Thoracic aorta (tissue), 2 donors: ENCODE results near the gene PDLIM7. TPM values are rescaled to one million over a fixed set of nuclear protein-coding genes. Genes with fewer than 3 reads are reported as not detected.

Experiments used
- ATAC-seq: fragments of 150-250 bp; one replicate; pipeline ENCODE4 v1.8.0; 2017; ENCODE audit warnings: low read depth; ENCODE audit not compliant: insufficient number of reproducible peaks, low FRiP score
- DNase-seq: peaks from one replicate; pipeline ENCODE4 v3.0.0-alpha.2; 2020; ENCODE audit warnings: low spot score
- H3K27ac ChIP-seq, 2 donors: fragments of 200-600 bp; sonication (generic); 1 replicate in 1 of 2; 2 replicates in 1 of 2; pipeline ENCODE4 v1.5.1; 2016; ENCODE audit warnings: mild to moderate bottlenecking in 2 of 2, moderate library complexity in 2 of 2
- H3K27me3 ChIP-seq: fragments of 200-600 bp; sonication (generic); replicated peaks from 2 replicates; pipeline ENCODE4 v1.6.0; 2016; ENCODE audit warnings: mild to moderate bottlenecking; ENCODE audit not compliant: insufficient read depth
- H3K36me3 ChIP-seq: fragments of 200-600 bp; sonication (generic); one replicate; pipeline ENCODE4 v1.5.1; 2016
- H3K4me1 ChIP-seq, 2 donors: fragments of 200-600 bp; sonication (generic); 1 replicate in 1 of 2; 2 replicates in 1 of 2; pipeline versions ENCODE4 v1.5.1 to v1.6.0; 2016; ENCODE audit warnings: low read depth in 2 of 2, mild to moderate bottlenecking in 1 of 2; ENCODE audit not compliant: control insufficient read depth in 1 of 2
- H3K4me3 ChIP-seq: fragments of 200-600 bp; sonication (generic); 2 replicates; pipeline ENCODE4 v1.5.1; 2016; ENCODE audit warnings: mild to moderate bottlenecking
- H3K9me3 ChIP-seq: fragments of 200-600 bp; sonication (generic); 2 replicates; pipeline ENCODE4 v1.5.1; 2016
- total RNA-seq, 2 donors: library from RNA; depleted of rRNA; stranded (reverse); fragments of >200 nt; gene quantifications; one replicate each; pipeline versions ENCODE4 v1.1.0 to v1.2.3, GENCODE V29; 2016
- TF ChIP-seq, protein P1 (sequence below): fragments of 200-600 bp; sonication (generic); IDR thresholded peaks from one replicate; pipeline ENCODE4 v1.5.1; 2019; ENCODE audit warnings: antibody characterized with exemption

PDLIM7 gene
- total RNA-seq, 2 donors from 2014 or later, result 626 to 891 TPM

DNA sequence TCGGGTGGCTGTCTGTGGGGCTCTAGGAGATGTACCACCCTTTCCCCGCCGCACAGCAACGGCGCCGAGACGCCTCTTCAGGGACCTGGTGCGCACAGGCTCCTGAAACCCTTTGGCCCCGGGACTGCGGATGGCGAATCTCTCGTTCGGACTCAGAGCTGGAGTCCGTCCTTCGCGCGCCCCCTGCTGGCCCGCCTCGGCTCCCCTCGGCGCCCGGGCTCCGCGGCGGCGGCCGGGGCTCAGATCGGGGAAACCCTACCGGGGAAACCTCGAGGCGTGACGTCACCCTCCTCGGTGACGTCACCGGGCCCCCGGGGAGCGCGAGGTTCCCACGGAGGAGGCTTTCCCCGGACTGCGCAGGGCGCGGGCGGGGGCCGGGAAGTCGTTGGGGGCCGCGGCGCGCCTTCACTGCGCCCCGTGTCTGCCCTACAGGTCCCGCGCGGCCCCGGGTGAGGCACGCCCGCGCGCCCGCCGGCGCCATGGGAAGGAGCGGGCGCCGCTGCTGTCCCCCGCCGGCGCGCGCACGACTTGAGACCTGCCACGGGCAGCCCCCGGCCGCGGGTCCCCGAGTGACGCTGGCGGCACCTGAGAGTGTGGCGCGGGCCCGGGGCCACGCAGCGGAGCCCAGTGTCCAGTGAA is 42.9 kb downstream of the PDLIM7 start:
- H3K36me3 ChIP-seq, result peaks cover 9% of the 10 kb centered on the region
- DNase-seq (no peak), ATAC-seq (peak; percentile 39)
- H3K4me3 ChIP-seq, result peak overlapping the region; percentile 74
- H3K4me1 ChIP-seq, result peaks cover 14 to 46% of the 10 kb centered on the region in 2 donors
- peak overlapping the region; percentile 71 to 81 for H3K27ac ChIP-seq
- no peaks in the 10 kb centered on the region for H3K27me3 ChIP-seq
- TF ChIP-seq, protein P1, sequence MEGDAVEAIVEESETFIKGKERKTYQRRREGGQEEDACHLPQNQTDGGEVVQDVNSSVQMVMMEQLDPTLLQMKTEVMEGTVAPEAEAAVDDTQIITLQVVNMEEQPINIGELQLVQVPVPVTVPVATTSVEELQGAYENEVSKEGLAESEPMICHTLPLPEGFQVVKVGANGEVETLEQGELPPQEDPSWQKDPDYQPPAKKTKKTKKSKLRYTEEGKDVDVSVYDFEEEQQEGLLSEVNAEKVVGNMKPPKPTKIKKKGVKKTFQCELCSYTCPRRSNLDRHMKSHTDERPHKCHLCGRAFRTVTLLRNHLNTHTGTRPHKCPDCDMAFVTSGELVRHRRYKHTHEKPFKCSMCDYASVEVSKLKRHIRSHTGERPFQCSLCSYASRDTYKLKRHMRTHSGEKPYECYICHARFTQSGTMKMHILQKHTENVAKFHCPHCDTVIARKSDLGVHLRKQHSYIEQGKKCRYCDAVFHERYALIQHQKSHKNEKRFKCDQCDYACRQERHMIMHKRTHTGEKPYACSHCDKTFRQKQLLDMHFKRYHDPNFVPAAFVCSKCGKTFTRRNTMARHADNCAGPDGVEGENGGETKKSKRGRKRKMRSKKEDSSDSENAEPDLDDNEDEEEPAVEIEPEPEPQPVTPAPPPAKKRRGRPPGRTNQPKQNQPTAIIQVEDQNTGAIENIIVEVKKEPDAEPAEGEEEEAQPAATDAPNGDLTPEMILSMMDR, result peak; percentile 95
- H3K9me3 ChIP-seq, result no peaks in the 10 kb centered on the region

DNA sequence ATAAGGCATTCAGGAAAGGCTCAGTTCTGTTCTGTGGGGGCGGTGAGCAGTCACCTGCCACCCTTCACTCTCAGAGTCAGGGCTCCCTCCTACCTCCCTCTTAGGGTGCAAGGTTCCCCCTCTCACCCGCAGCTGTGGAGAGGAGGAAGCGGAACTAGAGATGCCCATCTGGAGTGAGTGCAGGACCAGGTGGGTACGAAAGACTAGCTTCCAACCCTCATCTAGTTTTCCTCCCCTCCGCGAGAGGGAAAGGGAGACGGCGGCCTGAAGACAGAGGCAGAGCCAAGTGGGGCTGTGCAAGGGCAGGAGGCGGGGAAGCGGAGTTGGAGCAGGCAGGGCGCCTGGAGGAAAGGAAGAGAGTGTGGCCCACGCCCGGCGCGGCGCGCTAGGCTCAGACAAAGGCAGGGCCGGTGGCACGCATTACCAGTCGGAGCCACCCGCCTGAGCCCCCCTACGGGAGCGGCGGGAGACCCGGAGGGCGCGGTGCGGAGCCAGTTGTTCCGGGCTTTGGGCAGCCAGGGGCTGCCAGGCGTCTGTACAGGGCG is 43.5 kb downstream of the PDLIM7 start:
- no peak overlapping the region for H3K27ac ChIP-seq
- no peak for ATAC-seq
- TF ChIP-seq, protein P1, result no peak
- H3K27me3 ChIP-seq, result no peaks in the 10 kb centered on the region
- DNase-seq, result no peak
- H3K4me3 ChIP-seq, result peak overlapping the region; percentile 74
- peaks cover 14 to 46% of the 10 kb centered on the region in 2 donors for H3K4me1 ChIP-seq
- H3K9me3 ChIP-seq, result no peaks in the 10 kb centered on the region
- H3K36me3 ChIP-seq, result peaks cover 3% of the 10 kb centered on the region

DNA sequence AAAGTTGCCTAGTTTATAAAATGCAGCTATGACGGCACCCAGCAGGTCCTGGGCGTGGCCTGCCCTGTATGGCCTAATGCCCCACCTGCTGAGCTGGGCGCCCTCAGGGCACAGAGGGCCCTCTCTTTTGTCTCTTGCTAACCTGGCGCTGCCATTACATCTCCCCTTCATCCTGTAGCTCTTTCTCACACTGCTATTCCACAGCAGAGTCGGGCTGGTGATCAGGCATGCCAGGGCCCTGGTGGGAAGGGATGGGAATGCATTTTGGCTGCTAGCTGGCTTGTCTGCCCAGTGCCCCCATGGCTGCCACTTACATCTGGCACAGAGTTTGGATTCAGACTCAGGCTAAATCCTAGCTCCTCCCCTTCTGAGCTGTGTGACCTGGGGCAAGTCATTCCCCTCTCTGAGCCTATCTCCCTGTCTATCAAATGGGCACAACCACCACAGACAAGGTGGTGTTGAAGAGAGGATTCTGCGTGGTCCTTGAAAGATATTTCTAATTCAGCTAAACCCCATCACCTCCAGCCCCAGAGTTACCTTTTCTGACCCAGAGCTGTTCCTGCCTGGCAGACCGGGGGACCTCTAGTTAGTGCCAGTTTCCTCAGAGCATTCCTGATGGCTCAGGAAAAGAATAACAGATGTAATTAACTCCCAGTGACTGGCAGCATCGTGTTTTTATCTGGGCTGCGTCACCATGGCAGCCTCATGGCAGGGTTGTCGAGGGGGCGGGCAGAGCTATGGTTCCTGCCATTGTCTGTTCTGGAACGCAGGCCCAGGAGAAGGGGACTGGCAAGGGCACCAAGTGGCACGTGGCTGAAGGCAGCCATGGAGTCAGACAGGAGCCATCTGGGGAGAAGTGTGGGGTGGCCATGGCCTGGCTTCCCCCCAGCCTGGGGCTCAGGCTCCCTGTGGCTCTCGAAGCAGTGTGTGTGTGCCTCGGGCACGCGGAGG is 44.4 kb downstream of the PDLIM7 start:
- Histone ChIP-seq H3K4me3 (no peak overlapping the region), H3K27ac (no peak overlapping the region), H3K36me3 (no peaks in the 10 kb centered on the region), H3K9me3 (no peaks in the 10 kb centered on the region), H3K27me3 (no peaks in the 10 kb centered on the region), H3K4me1 (peaks cover 15 to 45% of the 10 kb centered on the region in 2 donors)
- TF ChIP-seq, protein P1, result no peak
- DNase-seq, result no peak
- ATAC-seq, result no peak

- no peak overlapping the region for H3K27ac ChIP-seq
- H3K27me3 ChIP-seq, result no peaks in the 10 kb centered on the region
- H3K36me3 ChIP-seq, result no peaks in the 10 kb centered on the region
- no peaks in the 10 kb centered on the region for H3K9me3 ChIP-seq
- H3K4me1 ChIP-seq, result peaks cover 27 to 46% of the 10 kb centered on the region in 2 donors
- TF ChIP-seq, protein P1, result no peak
- ATAC-seq, result no peak
- no peak for DNase-seq
- H3K4me3 ChIP-seq, result no peak overlapping the region
Observed at GRCh38 chr5:177450667-177451424, 46.6 kb downstream of the PDLIM7 start.
